H1 (cell line): Measurements from ENCODE around the gene RAMP3. TPM values are rescaled to one million over a fixed set of nuclear protein-coding genes. Genes with fewer than 3 reads are reported as not detected.

ENCODE experiments used
- CTCF ChIA-PET: fragments of 300-600 bp; sonication (Branson Sonifier 250); formaldehyde crosslinking; loops from one replicate; lab custom pipeline; 2021; ENCODE audit not compliant: partially characterized antibody; lab: Charles Lee
- POLR2A ChIA-PET: fragments of 300-600 bp; sonication (Branson Sonifier 250); formaldehyde crosslinking; loops from one replicate; lab custom pipeline; 2021; ENCODE audit warnings: inconsistent platforms; ENCODE audit not compliant: partially characterized antibody; lab: Charles Lee
- DNase-seq, 2 experiments: peaks; one replicate each; pipeline versions ENCODE4 v3.0.0 to v3.0.0-alpha.2; 2010 to 2022; ENCODE audit warnings: low spot score in 2 of 2, low read depth in 1 of 2, mixed read lengths in 1 of 2
- FAIRE-seq: peaks from 2 replicates; lab custom pipeline; 2011; peaks lifted over from hg19 to GRCh38; lab: Jason Lieb, UNC
- H2AFZ ChIP-seq: 2 replicates; pipeline ENCODE4 v1.8.1; 2012; ENCODE audit warnings: low read length, inconsistent platforms
- H2AK5ac ChIP-seq: 2 replicates; pipeline ENCODE4 v1.6.1; 2013; ENCODE audit warnings: low read depth, low read length
- H2BK120ac ChIP-seq: replicated peaks from 2 replicates; pipeline ENCODE3; 2013; ENCODE audit warnings: low read depth, low read length, inconsistent platforms
- H2BK12ac ChIP-seq: 2 replicates; pipeline ENCODE4 v1.6.1; 2013; ENCODE audit warnings: low read depth, low read length
- H2BK15ac ChIP-seq: 2 replicates; pipeline ENCODE4 v1.6.1; 2013; ENCODE audit warnings: low read length
- H2BK20ac ChIP-seq: 2 replicates; pipeline ENCODE4 v1.6.1; 2013; ENCODE audit warnings: low read length
- H2BK5ac ChIP-seq: 2 replicates; pipeline ENCODE4 v1.6.1; 2013; ENCODE audit warnings: low read depth, low read length
- H3K14ac ChIP-seq: 2 replicates; pipeline ENCODE4 v1.6.1; 2013; ENCODE audit warnings: inconsistent platforms; ENCODE audit not compliant: insufficient read length
- H3K18ac ChIP-seq: 2 replicates; pipeline ENCODE4 v1.6.1; 2013; ENCODE audit warnings: low read length; ENCODE audit errors: extremely low read depth
- H3K23ac ChIP-seq: 2 replicates; pipeline ENCODE4 v1.6.1; 2013; ENCODE audit warnings: inconsistent platforms; ENCODE audit not compliant: insufficient read length
- H3K23me2 ChIP-seq: 2 replicates; pipeline ENCODE4 v1.6.1; 2013; ENCODE audit warnings: low read depth, low read length
- H3K27ac ChIP-seq: 2 replicates; pipeline ENCODE4 v1.6.1; 2011; ENCODE audit warnings: low read depth, low read length, inconsistent platforms
- H3K27me3 ChIP-seq, 4 experiments: replicated peaks in 1 of 4; 1 replicate in 1 of 4; 2 replicates in 3 of 4; pipeline versions ENCODE4 v1.6.1 to v1.8.1; 2011 to 2013; ENCODE audit warnings: low read length in 3 of 4, mild to moderate bottlenecking in 3 of 4, inconsistent platforms in 2 of 4, mixed read lengths in 2 of 4, moderate library complexity in 1 of 4; ENCODE audit not compliant: control insufficient read depth in 3 of 4, insufficient read depth in 3 of 4; ENCODE audit errors: extremely low read depth in 1 of 4
- H3K36me3 ChIP-seq, 4 experiments: 2 replicates each; pipeline versions ENCODE4 v1.6.1 to v1.8.1; 2011 to 2013; ENCODE audit warnings: mild to moderate bottlenecking in 4 of 4, low read length in 3 of 4, moderate library complexity in 2 of 4, control low read depth in 1 of 4, inconsistent platforms in 1 of 4; ENCODE audit not compliant: insufficient read depth in 4 of 4, control insufficient read depth in 2 of 4
- H3K4ac ChIP-seq: replicated peaks from 2 replicates; pipeline ENCODE3; 2013; ENCODE audit warnings: low read length, low read depth, mixed read lengths, inconsistent platforms; ENCODE audit not compliant: insufficient read length
- H3K4me1 ChIP-seq, 4 experiments: replicated peaks in 1 of 4; 1 replicate in 1 of 4; 2 replicates in 3 of 4; pipeline versions ENCODE4 v1.6.1 to v1.8.1; 2011 to 2013; ENCODE audit warnings: low read length in 3 of 4, inconsistent platforms in 2 of 4, mixed read lengths in 1 of 4; ENCODE audit not compliant: insufficient read depth in 4 of 4, control insufficient read depth in 3 of 4
- H3K4me2 ChIP-seq, 2 experiments: 2 replicates each; pipeline versions ENCODE4 v1.6.1 to v1.8.1; 2011 to 2013; ENCODE audit warnings: low read depth in 2 of 2, low read length in 2 of 2, control low read depth in 1 of 2, inconsistent platforms in 1 of 2, mild to moderate bottlenecking in 1 of 2; ENCODE audit not compliant: insufficient read depth in 1 of 2
- H3K4me3 ChIP-seq, 4 experiments: fragments of 200-600, 300-600 bp in 1 of 4; sonication (generic), shearing (Covaris generic), sonication (Bioruptor Twin) in 1 of 4; 2 replicates each; pipeline versions ENCODE4 v1.5.1 to v1.8.1; 2011 to 2016; ENCODE audit warnings: low read length in 4 of 4, low read depth in 3 of 4, control low read depth in 2 of 4, inconsistent platforms in 2 of 4, mild to moderate bottlenecking in 2 of 4, mixed read lengths in 1 of 4, moderate library complexity in 1 of 4; ENCODE audit not compliant: insufficient read depth in 2 of 4; ENCODE audit errors: extremely low read depth in 1 of 4
- H3K56ac ChIP-seq: replicated peaks from 2 replicates; pipeline ENCODE3; 2013; ENCODE audit warnings: low read depth, mild to moderate bottlenecking, mixed read lengths, low read length, inconsistent platforms; ENCODE audit not compliant: insufficient read length
- H3K79me1 ChIP-seq: 2 replicates; pipeline ENCODE4 v1.6.1; 2013; ENCODE audit warnings: low read depth, low read length, control low read depth
- H3K79me2 ChIP-seq, 2 experiments: 2 replicates each; pipeline versions ENCODE4 v1.6.1 to v1.8.1; 2012 to 2013; ENCODE audit warnings: low read length in 2 of 2, mild to moderate bottlenecking in 2 of 2, inconsistent platforms in 1 of 2; ENCODE audit not compliant: insufficient read depth in 2 of 2, control insufficient read depth in 1 of 2
- H3K9ac ChIP-seq, 4 experiments: replicated peaks in 1 of 4; 1 replicate in 1 of 4; 2 replicates in 3 of 4; pipeline versions ENCODE4 v1.6.1 to v1.8.1; 2011 to 2013; ENCODE audit warnings: low read depth in 3 of 4, low read length in 3 of 4, control low read depth in 2 of 4, mild to moderate bottlenecking in 2 of 4, moderate library complexity in 2 of 4, inconsistent platforms in 1 of 4; ENCODE audit errors: extremely low read depth in 1 of 4
- H3K9me3 ChIP-seq, 2 experiments: 2 replicates each; pipeline versions ENCODE4 v1.6.1 to v1.8.1; 2012 to 2013; ENCODE audit warnings: mild to moderate bottlenecking in 2 of 2, moderate library complexity in 2 of 2, control low read depth in 1 of 2, inconsistent platforms in 1 of 2, low read depth in 1 of 2, low read length in 1 of 2, mixed read lengths in 1 of 2; ENCODE audit not compliant: insufficient read depth in 2 of 2
- H4K20me1 ChIP-seq, 2 experiments: replicated peaks in 1 of 2; 2 replicates each; pipeline versions ENCODE3 to v1.8.1; 2011 to 2013; ENCODE audit warnings: inconsistent platforms in 2 of 2, low read length in 2 of 2, mild to moderate bottlenecking in 1 of 2; ENCODE audit not compliant: insufficient read depth in 2 of 2, control insufficient read depth in 1 of 2
- H4K5ac ChIP-seq: 2 replicates; pipeline ENCODE4 v1.6.1; 2013; ENCODE audit warnings: low read length, low read depth, mixed read lengths, inconsistent platforms; ENCODE audit not compliant: insufficient read length
- H4K8ac ChIP-seq: 2 replicates; pipeline ENCODE4 v1.8.0; 2013; ENCODE audit warnings: mild to moderate bottlenecking, moderate library complexity, low read length, inconsistent platforms; ENCODE audit not compliant: insufficient read depth; ENCODE audit errors: extremely low read depth
- H4K91ac ChIP-seq: replicated peaks from 2 replicates; pipeline ENCODE3; 2013; ENCODE audit warnings: low read length, mixed read lengths, inconsistent platforms; ENCODE audit not compliant: insufficient read length
- BACH1 ChIP-seq: IDR thresholded peaks from 2 replicates; pipeline ENCODE4 v1.6.1; 2012; ENCODE audit warnings: low read length, improper control_type of control experiment
- CBX5 ChIP-seq: fragments of 300-800, 300-1000 bp; sonication (generic); IDR thresholded peaks from 2 replicates; pipeline ENCODE4 v1.7.1; 2016; ENCODE audit warnings: antibody characterized with exemption, low read length, low read depth
- CBX8 ChIP-seq: fragments of 300-800, 300-1000 bp; sonication (generic); IDR thresholded peaks from 2 replicates; pipeline ENCODE4 v1.7.1; 2016; ENCODE audit warnings: low read depth, low read length, borderline replicate concordance
- EGR1 ChIP-seq: IDR thresholded peaks from 2 replicates; pipeline ENCODE4 v1.6.1; 2011; ENCODE audit warnings: low read depth, low read length, borderline replicate concordance
- KDM5A ChIP-seq: fragments of 200-600 bp; IDR thresholded peaks from 2 replicates; pipeline ENCODE4 v1.7.1; 2012; ENCODE audit warnings: mild to moderate bottlenecking, low read length, inconsistent platforms, mixed read lengths
- PHF8 ChIP-seq: fragments of 200-600 bp; sonication (generic); conservative IDR thresholded peaks from 2 replicates; pipeline ENCODE4 v1.7.1; 2012; ENCODE audit warnings: low read depth, mild to moderate bottlenecking, inconsistent platforms, low read length, moderate library complexity
- POLR2A ChIP-seq, 2 experiments: IDR thresholded peaks; 1 replicate in 1 of 2; 2 replicates in 1 of 2; pipeline ENCODE4 v1.6.1; 2011; ENCODE audit warnings: low read depth in 2 of 2, low read length in 2 of 2, mild to moderate bottlenecking in 2 of 2; ENCODE audit errors: control extremely low read depth in 1 of 2
- RBBP5 ChIP-seq: IDR thresholded peaks from 2 replicates; pipeline ENCODE4 v1.7.1; 2012; ENCODE audit warnings: low read depth, mild to moderate bottlenecking, inconsistent platforms, low read length, moderate library complexity, borderline replicate concordance
- RXRA ChIP-seq: IDR thresholded peaks from 2 replicates; pipeline ENCODE4 v1.6.1; 2011; ENCODE audit warnings: low read depth, mild to moderate bottlenecking, low read length, moderate library complexity; ENCODE audit not compliant: insufficient read depth
- SRF ChIP-seq: IDR thresholded peaks from 2 replicates; pipeline ENCODE4 v1.6.1; 2011; ENCODE audit warnings: mild to moderate bottlenecking, low read depth, low read length, moderate library complexity
- TAF1 ChIP-seq: IDR thresholded peaks from 2 replicates; pipeline ENCODE4 v1.6.1; 2011; ENCODE audit warnings: mild to moderate bottlenecking, low read depth, low read length
- ZNF274 ChIP-seq: IDR thresholded peaks from 2 replicates; pipeline ENCODE4 v1.7.0; 2012; ENCODE audit warnings: low read length, borderline replicate concordance; ENCODE audit errors: extremely low read depth
- WGBS, 2 experiments: shearing (Covaris generic) in 1 of 2; methylation state at CpG; one replicate each; pipeline versions ENCODE4 v1.1.6 to v1.1.7; 2013 to 2015; ENCODE audit warnings: low lambda C conversion rate in 2 of 2, mixed read lengths in 2 of 2, inconsistent platforms in 1 of 2, low coverage in 1 of 2, missing lambda C conversion rate in 1 of 2; ENCODE audit not compliant: insufficient replicate concordance in 2 of 2, insufficient coverage in 1 of 2, insufficient read length in 1 of 2; ENCODE audit errors: extremely low coverage in 1 of 2, missing lambda C conversion rate in 1 of 2; 5-methylcytosine and 5-hydroxymethylcytosine counted together
- polyA plus RNA-seq, 7 experiments: library from polyadenylated mRNA; depleted of rRNA in 3 of 7; stranded (reverse) in 5 of 7; unstranded in 2 of 7; fragments of >200 nt in 5 of 7; fragments of 200-250 nt in 2 of 7; gene quantifications; 1 replicate in 5 of 7; 2 replicates in 1 of 7; 4 replicates in 1 of 7; pipeline versions ENCODE4 v1.2.1 to v1.2.3, GENCODE V29; 2011 to 2013; ENCODE audit warnings: missing spikeins in 2 of 7, mixed read lengths in 2 of 7
- total RNA-seq: library from RNA; stranded (reverse); fragmentation: NEBNext Ultra II Directional; extraction: Animal tissue kit (Norgen Biotek cat#: 25700); gene quantifications from 2 replicates; pipeline ENCODE4 v1.2.1, GENCODE V29; 2021

The RAMP3 gene
- total and polyA plus RNA-seq, 2 of the 8 experiments (the other 6 are each of a cell fraction or from before 2014, with no cell fraction given) = 0.88 to 0.98 TPM

GRCh38 chr7:45183711-45184210, 26.2 kb downstream of the RAMP3 start:
- Histone ChIP-seq H3K4me2 (no peak overlapping the region), H3K9ac (no peak overlapping the region), H3K14ac (no peak overlapping the region), H3K9me3 (no peaks in the 10 kb centered on the region), H3K4me1 (no peaks in the 10 kb centered on the region), H2BK20ac (no peak overlapping the region), H3K4ac (peak overlapping the region; percentile 22), H3K18ac (no peak overlapping the region), H2AK5ac (no peak overlapping the region), H3K4me3 (no peak overlapping the region), H4K8ac (no peak overlapping the region), H3K23me2 (no peaks in the 10 kb centered on the region), H2BK12ac (no peak overlapping the region), H4K20me1 (no peaks in the 10 kb centered on the region), H3K79me2 (no peaks in the 10 kb centered on the region), H4K91ac (no peak overlapping the region), H2BK5ac (no peak overlapping the region), H3K27me3 (no peaks in the 10 kb centered on the region), H3K23ac (no peak overlapping the region), H3K79me1 (no peaks in the 10 kb centered on the region), H2BK120ac (no peak overlapping the region), H4K5ac (no peak overlapping the region), H3K56ac (no peak overlapping the region), H3K36me3 (no peaks in the 10 kb centered on the region), H2BK15ac (no peak overlapping the region), H3K27ac (no peak overlapping the region), H2AFZ (no peak overlapping the region)
- DNase-seq = no peak
- WGBS, 2 experiments = 94% methylated on average over 8 of the region's 10 CpGs; no CpG with 5 or more reads in 1 of the 2 experiments
- ChIA-PET CTCF (interaction anchor here (0.6 to 1.3 kb wide), 3 partner anchors 11 to 335 kb away, joined by 3 to 5 read pairs (median 3); no protein-coding TSS in a partner anchor), POLR2A (interaction anchor here (1.1 kb wide), 1 partner anchor 82 kb away, joined by 3 read pairs; no protein-coding TSS in a partner anchor)
- TF ChIP-seq CBX8 (no peak), ZNF274 (no peak), SRF (no peak), BACH1 (no peak), CBX5 (no peak), RBBP5 (no peak), KDM5A (no peak), PHF8 (no peak), POLR2A (IDR thresholded peaks at IDR 0.05; ENCODE audit: control extremely low read depth in 1 of 2, low read depth in 2 of 2, low read length in 2 of 2) (no peak), EGR1 (no peak), TAF1 (no peak), RXRA (no peak)
- FAIRE-seq = no peak
